HepG2 (cell line): ENCODE measurements around the gene SLC7A11. TPM values are rescaled to one million over a fixed set of nuclear protein-coding genes. Genes with fewer than 3 reads are reported as not detected.

Experiments used
- ATF2 ChIP-seq: sonication (generic); formaldehyde crosslinking; IDR thresholded peaks from 2 replicates; pipeline ENCODE4 v1.4.0; 2020; ENCODE audit warnings: missing genetic modification reagents
- BRD4 ChIP-seq: sonication (generic); formaldehyde crosslinking; IDR thresholded peaks from 2 replicates; pipeline ENCODE4 v1.4.0; 2020; ENCODE audit warnings: missing genetic modification reagents
- BRF2 ChIP-seq: sonication (generic); formaldehyde crosslinking; IDR thresholded peaks from 2 replicates; pipeline ENCODE4 v1.8.1; 2022; ENCODE audit warnings: mild to moderate bottlenecking, missing genetic modification reagents
- CBX5 ChIP-seq: sonication (generic); formaldehyde crosslinking; IDR thresholded peaks from 2 replicates; pipeline ENCODE4 v1.4.0; 2020; ENCODE audit warnings: missing genetic modification reagents, borderline replicate concordance
- CC2D1A ChIP-seq: sonication (generic); formaldehyde crosslinking; IDR thresholded peaks from 2 replicates; pipeline ENCODE4 v1.8.1; 2023; ENCODE audit warnings: mild to moderate bottlenecking, missing genetic modification reagents
- CENPBD1 ChIP-seq: sonication (generic); formaldehyde crosslinking; IDR thresholded peaks from 2 replicates; pipeline ENCODE4 v1.8.0; 2022; ENCODE audit warnings: missing genetic modification reagents, low read depth, mild to moderate bottlenecking, borderline replicate concordance
- CREB3 ChIP-seq: sonication (generic); formaldehyde crosslinking; IDR thresholded peaks from 2 replicates; pipeline ENCODE4 v1.5.0; 2020; ENCODE audit warnings: missing genetic modification reagents
- CTCF ChIP-seq: sonication (generic); formaldehyde crosslinking; IDR thresholded peaks from 2 replicates; pipeline ENCODE4 v1.5.0; 2020; ENCODE audit warnings: mild to moderate bottlenecking, missing genetic modification reagents, moderate library complexity
- ELF4 ChIP-seq: sonication (generic); formaldehyde crosslinking; IDR thresholded peaks from 2 replicates; pipeline ENCODE4 v1.5.0; 2020; ENCODE audit warnings: missing genetic modification reagents, mild to moderate bottlenecking, moderate library complexity, borderline replicate concordance
- GABPA ChIP-seq, 2 experiments: IDR thresholded peaks; 2 replicates each; pipeline ENCODE4 v1.6.1; 2011 to 2016; ENCODE audit warnings: low read depth in 2 of 2, low read length in 1 of 2, missing biosample characterization in 1 of 2, missing genetic modification characterization in 1 of 2
- HNF4A ChIP-seq: sonication (generic); formaldehyde crosslinking; IDR thresholded peaks from 2 replicates; pipeline ENCODE4 v1.4.0; 2020; ENCODE audit warnings: missing genetic modification reagents
- MEF2D ChIP-seq: sonication (generic); formaldehyde crosslinking; IDR thresholded peaks from 2 replicates; pipeline ENCODE4 v1.5.1; 2020; ENCODE audit warnings: mild to moderate bottlenecking, missing genetic modification reagents
- MLXIP ChIP-seq: sonication (generic); formaldehyde crosslinking; IDR thresholded peaks from 2 replicates; pipeline ENCODE4 v1.9.0; 2021; ENCODE audit warnings: missing genetic modification reagents, borderline replicate concordance
- RBM22 ChIP-seq: fragments of 200-400 bp; formaldehyde crosslinking; optimal IDR thresholded peaks from 2 replicates; pipeline ENCODE3; 2017; ENCODE audit warnings: mild to moderate bottlenecking, low read length, moderate library complexity
- SSRP1 ChIP-seq: IDR thresholded peaks from 2 replicates; pipeline ENCODE4 v1.6.1; 2016; ENCODE audit warnings: control low read depth
- TEAD2 ChIP-seq: sonication (generic); formaldehyde crosslinking; IDR thresholded peaks from 2 replicates; pipeline ENCODE4 v1.9.0; 2021; ENCODE audit warnings: missing genetic modification reagents
- TRAFD1 ChIP-seq: sonication (generic); formaldehyde crosslinking; IDR thresholded peaks from 2 replicates; pipeline ENCODE4 v1.5.1; 2020; ENCODE audit warnings: missing genetic modification reagents, mild to moderate bottlenecking, borderline replicate concordance
- TRIM24 ChIP-seq: sonication (generic); formaldehyde crosslinking; IDR thresholded peaks from 2 replicates; pipeline ENCODE4 v1.8.0; 2022; ENCODE audit warnings: mild to moderate bottlenecking, missing genetic modification reagents
- ZNF652 ChIP-seq: IDR thresholded peaks from 2 replicates; pipeline ENCODE4 v1.6.1; 2016; ENCODE audit warnings: low read depth, borderline replicate concordance
- ZNF749 ChIP-seq: sonication (generic); formaldehyde crosslinking; IDR thresholded peaks from 2 replicates; pipeline ENCODE4 v1.8.0; 2022; ENCODE audit warnings: mild to moderate bottlenecking, missing genetic modification reagents, moderate library complexity, borderline replicate concordance
- polyA plus RNA-seq, 8 experiments: library from polyadenylated mRNA; depleted of rRNA in 3 of 8; stranded (reverse) in 7 of 8; unstranded in 1 of 8; fragments of >200 nt; fragmentation: Illumina TruSeq in 4 of 8; extraction: Trizol in 4 of 8; gene quantifications; 2 replicates each; pipeline versions ENCODE4 v1.2.1 to v1.2.3, GENCODE V29; 2011 to 2016; ENCODE audit warnings: low read depth in 4 of 8, missing spikeins in 1 of 8, mixed read lengths in 1 of 8; ENCODE audit not compliant: insufficient read depth in 1 of 8
- total RNA-seq, 5 experiments: library from RNA; depleted of rRNA; stranded (reverse); fragments of >200 nt; fragmentation: Illumina TruSeq; extraction: Trizol; gene quantifications; 2 replicates each; pipeline ENCODE4 v1.2.3, GENCODE V29; 2016; ENCODE audit warnings: low read depth in 1 of 5

Gene SLC7A11
- total and polyA plus RNA-seq, 2 of the 13 experiments (the other 11 are each of a cell fraction or from before 2014, with no cell fraction given): 15.7 to 17.5 TPM

GRCh38 chr4:138161351-138161750, 80.8 kb downstream of the SLC7A11 start (continued):
- no peak for TF ChIP-seq MLXIP (CRISPR knock-in tag)
- TF ChIP-seq MEF2D (CRISPR knock-in tag): no peak
- TF ChIP-seq ELF4 (CRISPR knock-in tag): no peak
- TF ChIP-seq ZNF652 (CRISPR knock-in tag): no peak
- no peak for TF ChIP-seq BRF2
- no peak for TF ChIP-seq CTCF (CRISPR knock-in tag)
- no peak for TF ChIP-seq ZNF749 (CRISPR knock-in tag)
- TF ChIP-seq TEAD2 (CRISPR knock-in tag): no peak
- TF ChIP-seq TRIM24 (CRISPR knock-in tag): no peak
- peak; percentile 91 for TF ChIP-seq RBM22
- no peak for TF ChIP-seq ATF2 (CRISPR knock-in tag)
- no peak for TF ChIP-seq CC2D1A (CRISPR knock-in tag)
- no peak for TF ChIP-seq CBX5
- TF ChIP-seq HNF4A (CRISPR knock-in tag): peak; percentile 27; the same call in 1 of the 2 replicates
- no peak for TF ChIP-seq CREB3 (CRISPR knock-in tag)
- TF ChIP-seq CENPBD1 (CRISPR knock-in tag): no peak
- no peak for TF ChIP-seq TRAFD1 (CRISPR knock-in tag)
- TF ChIP-seq SSRP1: peak; percentile 55; the same call in 1 of the 2 replicates
- TF ChIP-seq BRD4 (CRISPR knock-in tag): no peak
- TF ChIP-seq GABPA (IDR thresholded peaks at IDR 0.05; ENCODE audit: low read depth, low read length): no peak
- TF ChIP-seq GABPA (CRISPR knock-in tag; IDR thresholded peaks at IDR 0.05; ENCODE audit: low read depth): no peak
